CD4-positive, alpha-beta T cell treated with Interleukin-2 at 100 ng/mL for 4 hours (primary cell): ENCODE data around the gene ABTB2.

Experiments
- DNase-seq: peaks from one replicate; pipeline ENCODE4 v3.0.0-alpha.2; 2020; ENCODE audit warnings: low spot score

ABTB2 gene

DNA sequence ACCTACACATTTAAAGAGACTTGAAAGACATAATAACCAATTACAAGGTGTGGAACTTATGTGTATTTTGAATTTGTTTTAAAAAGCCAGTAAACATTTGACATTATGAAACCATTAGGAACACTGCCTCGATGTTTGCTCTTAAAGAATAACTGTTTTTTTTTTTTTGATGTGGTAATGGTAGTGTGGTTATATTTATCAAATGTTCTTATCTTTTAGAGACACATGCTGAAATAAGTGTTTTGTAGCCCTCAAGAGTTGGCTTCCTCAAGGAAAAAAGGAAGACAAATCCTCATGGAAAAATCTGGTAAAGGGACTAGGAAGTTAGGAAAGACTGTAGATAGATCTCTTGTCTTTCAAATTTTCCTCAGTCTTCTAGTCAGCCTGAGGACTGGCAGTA, 2.2 kb upstream of the ABTB2 start:
- DNase-seq, result no peak

DNA sequence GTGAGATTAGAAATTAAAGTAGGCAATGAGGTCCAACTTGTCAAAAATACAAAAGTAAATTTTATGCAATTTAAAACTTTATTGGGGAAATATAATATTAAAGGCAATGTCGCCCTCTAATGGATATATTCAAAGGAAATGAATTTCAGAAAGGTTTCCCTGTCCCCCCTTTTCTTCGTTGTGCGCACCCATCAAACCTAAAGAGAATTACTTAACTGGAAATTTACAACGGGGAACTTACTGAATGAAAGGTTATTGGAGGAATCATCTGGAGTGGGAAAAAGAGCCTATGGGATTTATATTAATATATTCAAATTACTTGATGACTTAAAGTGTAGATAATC, 1.7 kb upstream of the ABTB2 start:
- no peak for DNase-seq

DNA sequence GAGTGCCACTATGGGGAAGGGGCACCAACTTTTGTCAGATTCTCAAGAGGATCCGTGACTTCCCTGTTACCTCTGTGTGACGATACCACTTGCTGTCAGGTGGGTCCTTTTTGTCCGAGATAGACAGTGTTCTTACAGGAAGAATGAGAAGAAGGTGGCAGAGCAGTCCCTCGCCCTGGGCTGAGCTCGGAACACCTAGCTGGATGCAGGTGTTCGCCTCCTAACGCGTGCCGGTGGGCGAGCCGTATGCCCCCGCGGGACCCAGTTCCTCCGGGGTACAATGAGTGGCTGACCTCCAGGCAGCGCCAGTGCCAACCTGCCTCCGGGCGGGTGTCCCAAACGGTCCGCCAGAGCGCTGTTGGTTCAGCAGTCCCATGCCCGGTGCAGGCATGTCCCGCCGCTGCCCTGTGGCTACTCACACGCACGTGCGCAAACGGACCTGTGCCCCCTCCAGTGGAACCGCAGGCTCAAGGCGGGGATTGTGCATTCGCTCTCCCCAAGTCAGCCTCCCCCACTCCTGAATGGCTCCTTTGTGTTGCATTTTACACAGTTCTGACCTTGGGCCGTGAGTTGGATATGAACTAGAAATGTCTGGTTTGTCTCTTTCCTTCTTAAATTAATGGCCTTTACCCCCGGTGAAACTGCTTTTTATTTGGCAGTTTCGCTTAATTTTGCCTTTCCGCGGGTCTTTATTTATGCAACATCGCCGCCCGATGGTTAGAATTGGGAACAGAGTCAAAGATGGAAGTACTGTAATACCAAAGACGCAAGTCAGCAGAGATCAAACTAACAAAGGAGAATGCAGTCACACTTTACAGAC, 1.1 kb upstream of the ABTB2 start:
- DNase-seq, result peak; percentile 82

DNA sequence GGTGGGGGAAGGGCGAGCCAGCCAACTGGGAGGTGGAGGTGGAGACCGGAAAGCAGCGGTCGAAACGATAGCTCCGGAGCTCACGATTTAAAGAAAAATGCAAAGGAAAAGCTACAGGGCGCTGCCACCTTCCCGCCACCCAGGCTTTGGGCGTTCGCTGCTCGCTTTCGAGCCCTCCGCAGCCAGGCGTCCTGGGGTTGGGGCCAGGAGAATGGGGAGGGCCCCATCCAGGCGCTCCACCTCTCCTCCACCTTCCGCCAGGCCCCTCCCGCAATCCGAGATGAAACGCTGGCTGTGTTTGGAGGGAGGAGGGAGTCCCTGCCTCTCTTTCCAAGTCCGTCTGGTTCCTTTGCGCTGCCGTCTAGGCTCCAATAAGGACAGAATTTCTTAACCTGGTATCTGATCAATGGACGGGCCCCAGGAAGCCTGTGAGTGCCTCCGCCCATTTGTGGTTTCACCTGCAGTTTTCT, 483 bp upstream of the ABTB2 start:
- DNase-seq, result no peak

DNA sequence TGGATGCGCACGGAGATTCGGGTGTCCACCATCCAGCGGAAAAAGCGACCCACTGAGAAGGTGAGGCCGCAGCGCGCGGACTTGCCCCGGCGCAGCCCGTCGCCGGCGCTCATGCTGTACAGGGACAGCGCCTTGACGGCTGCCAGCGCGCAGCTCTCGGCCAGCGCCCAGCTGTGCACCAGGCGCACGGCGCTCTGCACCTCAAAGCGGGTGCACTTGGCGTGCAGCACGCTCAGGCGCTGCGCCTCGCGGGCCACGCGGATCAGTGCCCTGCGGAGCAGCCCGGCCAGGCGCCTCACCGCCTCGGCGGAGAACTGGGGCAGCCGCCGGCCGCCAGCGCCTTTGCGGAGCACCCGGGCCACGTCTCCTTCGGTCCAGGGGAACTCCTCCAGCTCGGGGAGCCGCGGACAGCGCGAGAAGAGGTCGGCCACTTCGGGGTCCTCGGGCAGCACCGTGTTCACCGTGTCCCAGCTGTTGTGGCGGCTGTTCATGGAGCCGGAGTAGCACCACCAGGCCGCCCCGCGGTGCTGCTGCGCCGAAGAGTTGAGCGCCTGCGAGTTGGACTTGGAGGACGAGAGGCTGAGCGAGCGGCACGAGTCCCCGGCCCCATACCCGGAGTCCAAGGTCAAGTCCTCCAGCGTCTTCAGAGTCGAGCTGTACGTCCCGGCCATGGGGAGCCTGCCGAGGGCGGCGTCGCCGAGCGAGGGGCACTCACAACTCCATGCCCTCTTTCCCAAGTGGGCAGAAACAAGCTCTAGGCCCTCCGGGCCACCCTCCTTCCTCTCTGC, 703 bp downstream of the ABTB2 start:
- peak; percentile 29 for DNase-seq

DNA sequence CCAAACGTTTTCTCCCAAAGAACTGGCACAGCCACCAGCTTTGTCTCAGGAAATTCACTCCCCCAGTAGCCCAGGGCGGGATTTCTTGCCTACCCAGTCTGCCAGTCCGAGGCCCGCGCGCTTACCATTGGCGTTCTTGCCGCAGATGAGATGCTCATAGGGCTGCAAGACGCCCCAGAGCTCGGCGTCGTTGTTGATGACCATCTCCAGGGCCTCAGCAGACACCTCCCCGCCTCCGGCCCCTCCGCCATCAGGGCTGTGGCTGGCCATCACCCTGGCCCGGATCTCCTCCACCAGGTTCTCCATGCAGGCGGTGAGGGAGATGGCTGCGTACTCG, 1.3 kb downstream of the ABTB2 start:
- DNase-seq, result no peak

DNA sequence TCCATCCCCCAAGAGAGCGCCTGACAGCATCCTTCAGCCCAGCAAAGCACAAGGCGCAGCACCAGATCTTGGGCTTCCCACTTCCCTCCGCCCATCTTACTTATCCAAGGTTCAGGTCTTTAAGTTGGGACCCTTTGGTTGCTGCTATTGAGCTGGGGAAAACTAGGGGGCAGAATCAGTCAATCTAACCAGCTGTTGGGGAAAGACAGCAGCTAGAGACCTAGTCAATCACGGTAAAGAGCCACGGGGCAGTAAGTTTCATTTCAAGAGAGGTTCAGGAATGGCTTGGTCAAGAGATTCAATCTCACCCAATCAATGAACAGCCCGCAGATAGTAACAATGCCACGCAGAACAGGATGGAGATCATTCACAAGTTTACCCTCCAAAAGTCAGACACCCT, 1.7 kb downstream of the ABTB2 start:
- no peak for DNase-seq

DNA sequence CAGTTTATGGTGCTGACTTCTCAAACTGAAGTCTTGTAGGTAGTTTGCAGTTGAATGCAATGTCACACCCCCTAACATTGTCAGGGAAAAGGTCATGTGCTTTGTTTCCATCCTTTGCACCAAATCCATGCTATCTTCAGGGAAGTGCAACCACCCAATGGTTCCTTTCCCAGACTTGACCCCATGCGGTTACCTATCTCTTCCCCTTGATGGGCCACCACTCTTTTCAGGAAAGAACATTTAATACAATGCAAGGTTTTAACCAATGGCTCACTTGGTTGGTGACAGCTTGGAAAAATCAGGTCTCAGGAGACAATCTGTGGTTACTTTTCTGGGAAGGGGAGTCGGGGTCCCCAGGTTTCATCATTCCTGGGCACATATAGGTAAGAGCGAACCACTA, 2.1 kb downstream of the ABTB2 start:
- DNase-seq, result no peak

DNA sequence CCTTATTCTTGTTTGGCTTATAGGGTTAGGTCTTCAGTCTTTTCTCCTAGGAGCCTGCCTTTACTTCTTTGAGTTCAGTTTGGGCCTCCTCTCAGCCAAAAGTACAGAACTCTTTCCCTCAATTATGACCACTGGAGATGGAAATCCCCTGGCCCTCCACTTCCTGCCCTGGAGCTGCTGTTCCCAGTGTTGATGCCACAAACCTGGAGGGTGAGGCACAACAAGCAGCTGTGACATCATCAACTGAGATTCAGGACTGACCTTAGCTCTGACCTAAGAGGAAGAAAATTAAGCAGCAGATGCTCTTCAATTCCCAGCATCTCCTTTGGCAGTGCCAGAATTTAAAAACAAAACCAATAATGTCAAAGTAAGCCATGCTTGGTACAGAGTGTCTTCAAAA, 3.0 kb downstream of the ABTB2 start:
- DNase-seq, result no peak

DNA sequence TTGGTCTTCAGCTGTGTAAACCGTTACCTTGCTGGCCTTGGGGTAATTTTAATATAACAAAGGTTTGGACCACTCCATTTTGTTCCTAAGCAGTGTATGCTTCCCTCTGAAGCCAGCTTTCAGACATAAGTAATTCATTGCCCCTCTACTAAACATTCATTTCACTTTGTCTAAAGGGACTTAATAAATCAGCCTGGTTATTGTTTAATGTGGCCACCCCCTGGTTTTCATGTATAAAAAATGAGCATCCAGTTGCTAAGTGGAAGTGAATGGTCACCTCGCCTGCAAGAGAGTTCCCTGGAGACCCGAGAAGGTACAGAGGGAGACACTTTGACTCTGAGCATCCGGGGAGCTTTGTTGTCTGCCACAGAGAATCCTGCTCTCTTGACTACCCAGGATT, 3.9 kb downstream of the ABTB2 start:
- no peak for DNase-seq

DNA sequence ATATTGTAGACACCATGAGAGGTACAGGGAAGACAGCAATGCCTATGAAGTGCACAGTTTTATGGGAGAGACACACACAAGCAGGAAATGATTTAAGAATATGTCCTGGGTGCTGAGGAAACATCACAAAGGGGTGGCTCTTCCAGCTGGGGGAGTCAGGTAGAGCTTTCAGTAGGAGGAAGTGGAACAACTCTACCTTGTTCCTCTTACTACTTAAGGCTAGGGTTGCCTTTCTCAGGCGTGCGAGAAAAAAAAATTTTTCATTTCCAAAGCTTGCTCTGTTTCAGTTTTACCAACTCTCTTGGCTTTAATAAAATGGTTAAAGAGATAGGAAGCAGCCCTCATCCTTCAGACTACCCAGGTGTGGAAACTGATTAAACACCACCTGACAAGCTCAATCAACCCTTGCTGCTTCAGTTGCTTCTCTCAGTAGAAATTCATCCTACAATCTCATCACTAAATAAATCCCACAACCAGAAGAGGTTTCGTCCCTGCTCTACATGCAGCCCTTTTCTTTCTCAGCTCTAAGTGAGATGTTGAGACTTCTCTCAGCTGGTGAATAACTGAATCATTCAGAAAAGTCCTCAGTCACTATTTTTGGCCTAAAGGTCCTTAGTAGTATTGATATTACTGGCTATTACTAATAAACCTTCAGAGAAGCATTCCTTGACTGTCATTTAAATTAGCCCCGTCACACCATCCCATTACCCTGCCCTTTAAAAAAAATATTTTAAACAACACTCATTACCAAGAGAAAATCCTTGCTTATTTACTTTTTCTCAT, 5.9 kb downstream of the ABTB2 start:
- DNase-seq, result no peak

DNA sequence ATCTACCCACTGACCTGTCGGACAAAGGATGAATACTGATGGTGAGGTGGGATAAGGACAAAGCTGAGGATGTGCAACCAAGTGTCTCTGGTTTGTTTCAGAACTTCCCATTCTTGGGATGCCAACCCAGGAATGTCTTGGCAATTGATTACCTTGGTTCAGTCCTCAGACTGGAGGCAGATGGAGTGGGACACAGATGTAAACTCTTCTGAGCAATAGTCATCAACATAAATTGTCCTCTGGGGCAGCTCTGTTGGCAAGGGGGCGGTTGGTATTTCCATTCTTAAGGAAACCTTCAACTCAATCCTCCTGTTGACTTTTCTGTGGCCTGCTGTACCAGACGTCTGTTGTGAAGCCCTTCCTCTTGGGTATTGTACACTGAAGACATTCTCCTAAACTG, 6.8 kb downstream of the ABTB2 start:
- no peak for DNase-seq

DNA sequence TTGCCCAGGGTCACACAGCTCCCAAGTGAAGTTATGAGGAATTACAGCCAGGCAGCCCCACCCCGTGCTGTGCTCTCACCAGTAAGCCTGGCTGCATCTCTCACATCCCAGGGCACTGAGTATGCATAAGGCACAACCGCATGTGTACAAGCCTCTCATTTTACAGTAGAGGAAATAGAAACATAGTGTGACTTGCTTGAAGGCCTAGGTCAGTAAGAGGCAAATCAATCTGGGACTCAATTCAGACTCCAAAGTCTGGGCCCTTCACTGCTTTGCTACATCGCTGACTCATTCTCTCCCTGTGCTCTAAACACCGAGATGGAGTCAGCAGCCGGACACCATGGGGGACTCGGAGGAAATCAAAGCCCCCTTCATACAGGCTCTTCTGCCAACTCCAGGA, 7.9 kb downstream of the ABTB2 start:
- DNase-seq, result no peak

DNA sequence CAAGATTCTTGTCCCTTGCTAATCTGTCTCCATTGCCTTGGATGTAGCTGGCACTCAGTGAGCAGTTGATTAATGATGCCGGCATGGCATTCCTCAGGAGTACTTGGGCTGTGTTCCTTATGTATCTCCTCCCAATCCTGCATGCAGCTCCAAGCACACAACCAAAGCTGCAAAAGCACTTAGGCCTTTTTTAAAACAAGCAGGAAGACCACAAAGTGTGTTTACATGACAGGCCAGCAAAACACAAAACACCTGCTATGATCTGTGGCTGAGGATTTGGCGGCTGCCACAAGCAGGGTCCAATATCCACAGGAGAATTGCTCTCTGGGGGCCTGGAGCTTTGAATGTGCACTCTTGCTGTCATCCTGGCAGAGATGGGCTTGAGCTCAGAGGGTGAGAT, 8.9 kb downstream of the ABTB2 start:
- no peak for DNase-seq

DNA sequence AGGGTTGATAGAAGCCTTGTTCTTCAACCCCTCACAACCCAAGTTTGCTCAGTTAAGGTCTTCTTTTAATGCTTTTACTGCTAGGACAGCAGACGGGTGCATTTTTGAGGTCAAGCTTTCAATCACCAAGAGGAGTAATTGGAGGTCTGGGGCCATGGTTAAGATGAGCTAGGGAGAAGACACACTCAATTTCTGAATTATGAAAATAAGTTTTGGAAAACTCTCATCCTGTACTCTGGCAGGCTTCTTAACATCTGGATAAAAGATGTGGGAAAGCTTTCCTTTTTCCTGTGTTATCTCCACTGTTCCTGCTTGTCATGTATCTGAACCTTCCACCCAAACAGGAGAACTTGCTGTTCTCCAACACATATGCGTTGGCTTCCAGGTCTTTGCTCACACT, 9.7 kb downstream of the ABTB2 start:
- no peak for DNase-seq

DNA sequence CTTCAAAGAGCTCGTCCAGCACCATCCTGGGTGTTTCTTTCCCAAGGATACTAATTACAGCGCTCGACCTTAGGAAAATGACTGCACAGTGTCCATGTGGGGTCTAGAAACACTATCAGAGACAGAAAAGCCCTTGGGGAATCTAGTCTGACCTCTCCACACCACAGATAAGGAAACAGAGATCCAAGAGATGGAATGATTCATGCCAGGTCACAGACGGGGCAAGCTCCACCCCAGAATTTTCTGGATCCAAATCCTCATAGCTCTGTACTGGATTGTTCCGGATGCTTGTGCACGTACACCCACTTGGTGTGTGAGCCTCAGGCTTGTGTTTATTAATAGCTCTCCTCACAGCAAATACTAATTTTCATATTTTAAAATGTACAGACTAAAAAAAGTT, 11.3 kb downstream of the ABTB2 start:
- no peak for DNase-seq

DNA sequence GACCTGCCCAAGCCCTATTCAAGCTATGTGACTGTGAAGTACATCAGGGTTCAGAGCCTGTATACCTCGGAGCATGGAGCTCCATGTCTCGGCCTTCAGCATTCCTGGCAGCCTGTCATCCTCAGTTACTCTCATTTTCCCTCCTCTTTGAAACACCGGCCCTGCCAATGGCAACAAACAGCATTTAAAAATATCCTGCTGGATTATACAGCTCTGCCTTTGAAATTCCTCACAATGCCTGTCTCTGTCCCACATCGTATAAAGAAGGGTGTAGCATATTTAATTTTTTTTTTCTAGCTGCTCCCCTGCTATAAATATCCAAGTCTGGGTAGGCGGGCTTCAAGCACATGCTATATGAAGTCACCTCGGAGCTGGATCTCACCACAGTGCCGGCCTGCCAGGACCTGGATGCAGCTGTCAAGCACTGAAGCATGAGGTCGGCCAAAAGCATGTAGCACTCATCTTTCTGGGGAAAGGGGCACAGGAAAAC, 11.8 kb downstream of the ABTB2 start:
- no peak for DNase-seq

DNA sequence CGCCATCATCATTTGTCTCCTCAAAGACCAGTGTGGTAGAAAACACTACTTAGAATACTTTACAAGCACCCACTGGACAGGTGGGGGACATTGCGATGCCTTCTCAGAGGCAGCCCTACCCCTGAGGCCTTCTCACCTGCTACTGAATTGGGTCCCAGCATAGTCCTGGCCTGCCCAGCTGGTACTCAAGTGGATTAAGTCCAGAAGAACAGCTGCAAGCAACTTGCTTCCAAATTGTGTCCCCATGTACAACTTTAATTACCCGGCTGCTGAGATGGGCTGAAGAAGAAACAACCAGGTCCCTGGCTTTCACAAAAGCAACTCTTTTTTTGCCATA, 12.3 kb downstream of the ABTB2 start:
- DNase-seq, result no peak

DNA sequence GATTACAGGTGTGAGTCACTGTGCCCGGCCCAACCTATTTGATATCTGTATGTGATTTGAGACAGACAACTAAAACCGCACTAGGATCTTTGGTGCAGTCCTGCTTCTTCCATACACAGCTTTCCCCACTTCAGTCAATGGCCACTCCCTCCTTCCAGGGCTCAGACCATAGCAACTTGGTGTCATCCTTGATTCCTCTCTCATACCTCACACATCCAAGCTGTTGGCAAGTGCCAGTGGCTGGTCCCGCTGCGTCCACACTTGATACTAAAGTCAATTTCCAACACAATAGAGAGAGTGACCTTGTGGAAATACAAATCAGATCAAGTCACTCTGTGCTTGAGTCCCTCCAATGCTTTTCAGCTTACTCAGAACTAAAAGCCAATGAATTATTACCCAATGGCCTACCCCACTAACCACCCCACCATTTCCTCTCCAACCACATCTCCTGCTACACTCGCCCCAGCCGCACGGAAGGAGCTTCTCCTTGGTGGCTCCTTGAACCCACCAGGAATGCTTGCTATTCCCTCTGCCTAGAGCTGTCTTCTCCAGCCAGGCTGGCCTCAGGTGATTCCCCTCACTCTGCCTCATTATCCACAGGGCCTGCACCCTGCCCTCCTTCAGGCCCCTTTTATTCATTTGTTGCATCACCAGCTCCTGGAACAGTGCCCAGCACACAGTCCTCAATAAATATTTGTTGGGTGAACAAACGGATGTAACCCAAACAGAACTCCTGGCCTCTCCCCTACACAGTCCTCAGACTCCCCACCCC, 12.9 kb downstream of the ABTB2 start:
- DNase-seq, result no peak

DNA sequence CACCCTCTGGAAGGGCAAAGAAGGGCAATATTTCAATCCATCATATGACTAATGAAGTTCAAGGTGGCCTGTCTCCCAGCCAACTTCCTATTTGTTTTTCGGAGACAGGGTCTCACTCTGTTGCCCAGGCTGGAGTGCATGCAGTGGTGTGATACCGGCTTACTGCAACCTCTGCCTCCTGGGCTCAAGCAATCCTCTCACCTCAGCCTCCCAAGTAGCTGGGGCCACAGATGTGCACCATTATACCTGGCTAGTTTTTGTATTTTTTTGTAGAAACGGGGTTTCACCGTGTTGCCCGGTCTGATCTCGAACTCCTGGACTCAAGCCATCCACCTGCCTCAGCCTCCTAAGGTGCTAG, 13.4 kb downstream of the ABTB2 start:
- no peak for DNase-seq

DNA sequence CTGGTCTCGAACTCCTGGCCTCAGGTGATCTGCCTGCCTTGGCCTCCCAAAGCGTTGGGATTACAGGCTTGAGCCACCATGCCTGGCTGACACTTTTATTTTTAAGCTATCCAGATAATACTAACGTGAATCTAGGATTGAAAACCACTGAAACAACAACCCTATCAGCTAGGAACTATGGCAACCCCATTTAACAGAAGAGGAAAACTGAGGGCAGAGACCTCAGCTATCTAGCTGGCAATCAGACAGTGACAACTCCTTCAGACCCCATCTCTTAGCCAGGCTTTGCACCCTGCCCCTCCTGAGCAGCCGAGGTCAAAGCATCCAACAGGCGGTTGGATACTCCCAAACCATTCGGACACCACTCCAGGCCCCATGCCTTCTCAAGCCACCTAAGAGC, 14.1 kb downstream of the ABTB2 start:
- no peak for DNase-seq

DNA sequence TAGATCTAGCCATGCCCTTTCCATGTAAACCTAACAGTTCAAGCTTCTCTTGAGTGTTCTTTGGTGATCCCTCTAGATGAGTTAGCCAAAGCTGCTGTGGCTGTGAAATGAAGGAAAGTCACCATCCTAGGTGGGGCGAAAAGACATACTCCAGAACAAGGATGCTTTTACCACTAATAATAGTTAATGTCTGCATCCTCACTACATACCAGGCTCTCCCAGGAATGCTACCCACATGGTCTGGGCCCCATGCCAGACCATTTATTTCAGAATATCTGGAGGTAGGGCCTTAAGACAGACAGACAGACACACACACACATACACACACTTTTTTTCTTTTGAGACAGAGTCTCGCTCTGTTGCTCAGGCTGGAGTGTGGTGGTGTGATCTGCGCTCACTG, 14.7 kb downstream of the ABTB2 start:
- DNase-seq, result no peak
